H1 (cell line): ENCODE data around the gene SETX. TPM values are rescaled to one million over a fixed set of nuclear protein-coding genes. Genes with fewer than 3 reads are reported as not detected.

Source experiments
- CTCF ChIA-PET: fragments of 300-600 bp; sonication (Branson Sonifier 250); formaldehyde crosslinking; loops from one replicate; lab custom pipeline; 2021; ENCODE audit not compliant: partially characterized antibody; lab: Charles Lee
- POLR2A ChIA-PET: fragments of 300-600 bp; sonication (Branson Sonifier 250); formaldehyde crosslinking; loops from one replicate; lab custom pipeline; 2021; ENCODE audit warnings: inconsistent platforms; ENCODE audit not compliant: partially characterized antibody; lab: Charles Lee
- DNase-seq, 2 experiments: peaks; one replicate each; pipeline versions ENCODE4 v3.0.0 to v3.0.0-alpha.2; 2010 to 2022; ENCODE audit warnings: low spot score in 2 of 2, low read depth in 1 of 2, mixed read lengths in 1 of 2
- FAIRE-seq: peaks from 2 replicates; lab custom pipeline; 2011; peaks lifted over from hg19 to GRCh38; lab: Jason Lieb, UNC
- H2AFZ ChIP-seq: 2 replicates; pipeline ENCODE4 v1.8.1; 2012; ENCODE audit warnings: low read length, inconsistent platforms
- H2AK5ac ChIP-seq: 2 replicates; pipeline ENCODE4 v1.6.1; 2013; ENCODE audit warnings: low read depth, low read length
- H2BK120ac ChIP-seq: replicated peaks from 2 replicates; pipeline ENCODE3; 2013; ENCODE audit warnings: low read depth, low read length, inconsistent platforms
- H2BK12ac ChIP-seq: 2 replicates; pipeline ENCODE4 v1.6.1; 2013; ENCODE audit warnings: low read depth, low read length
- H2BK15ac ChIP-seq: 2 replicates; pipeline ENCODE4 v1.6.1; 2013; ENCODE audit warnings: low read length
- H2BK20ac ChIP-seq: 2 replicates; pipeline ENCODE4 v1.6.1; 2013; ENCODE audit warnings: low read length
- H2BK5ac ChIP-seq: 2 replicates; pipeline ENCODE4 v1.6.1; 2013; ENCODE audit warnings: low read depth, low read length
- H3K14ac ChIP-seq: 2 replicates; pipeline ENCODE4 v1.6.1; 2013; ENCODE audit warnings: inconsistent platforms; ENCODE audit not compliant: insufficient read length
- H3K18ac ChIP-seq: 2 replicates; pipeline ENCODE4 v1.6.1; 2013; ENCODE audit warnings: low read length; ENCODE audit errors: extremely low read depth
- H3K23ac ChIP-seq: 2 replicates; pipeline ENCODE4 v1.6.1; 2013; ENCODE audit warnings: inconsistent platforms; ENCODE audit not compliant: insufficient read length
- H3K23me2 ChIP-seq: 2 replicates; pipeline ENCODE4 v1.6.1; 2013; ENCODE audit warnings: low read depth, low read length
- H3K27ac ChIP-seq: 2 replicates; pipeline ENCODE4 v1.6.1; 2011; ENCODE audit warnings: low read depth, low read length, inconsistent platforms
- H3K27me3 ChIP-seq, 4 experiments: replicated peaks in 1 of 4; 1 replicate in 1 of 4; 2 replicates in 3 of 4; pipeline versions ENCODE4 v1.6.1 to v1.8.1; 2011 to 2013; ENCODE audit warnings: low read length in 3 of 4, mild to moderate bottlenecking in 3 of 4, inconsistent platforms in 2 of 4, mixed read lengths in 2 of 4, moderate library complexity in 1 of 4; ENCODE audit not compliant: control insufficient read depth in 3 of 4, insufficient read depth in 3 of 4; ENCODE audit errors: extremely low read depth in 1 of 4
- H3K36me3 ChIP-seq, 4 experiments: 2 replicates each; pipeline versions ENCODE4 v1.6.1 to v1.8.1; 2011 to 2013; ENCODE audit warnings: mild to moderate bottlenecking in 4 of 4, low read length in 3 of 4, moderate library complexity in 2 of 4, control low read depth in 1 of 4, inconsistent platforms in 1 of 4; ENCODE audit not compliant: insufficient read depth in 4 of 4, control insufficient read depth in 2 of 4
- H3K4ac ChIP-seq: replicated peaks from 2 replicates; pipeline ENCODE3; 2013; ENCODE audit warnings: low read length, low read depth, mixed read lengths, inconsistent platforms; ENCODE audit not compliant: insufficient read length
- H3K4me1 ChIP-seq, 4 experiments: replicated peaks in 1 of 4; 1 replicate in 1 of 4; 2 replicates in 3 of 4; pipeline versions ENCODE4 v1.6.1 to v1.8.1; 2011 to 2013; ENCODE audit warnings: low read length in 3 of 4, inconsistent platforms in 2 of 4, mixed read lengths in 1 of 4; ENCODE audit not compliant: insufficient read depth in 4 of 4, control insufficient read depth in 3 of 4
- H3K4me2 ChIP-seq, 2 experiments: 2 replicates each; pipeline versions ENCODE4 v1.6.1 to v1.8.1; 2011 to 2013; ENCODE audit warnings: low read depth in 2 of 2, low read length in 2 of 2, control low read depth in 1 of 2, inconsistent platforms in 1 of 2, mild to moderate bottlenecking in 1 of 2; ENCODE audit not compliant: insufficient read depth in 1 of 2
- H3K4me3 ChIP-seq, 4 experiments: fragments of 200-600, 300-600 bp in 1 of 4; sonication (generic), shearing (Covaris generic), sonication (Bioruptor Twin) in 1 of 4; 2 replicates each; pipeline versions ENCODE4 v1.5.1 to v1.8.1; 2011 to 2016; ENCODE audit warnings: low read length in 4 of 4, low read depth in 3 of 4, control low read depth in 2 of 4, inconsistent platforms in 2 of 4, mild to moderate bottlenecking in 2 of 4, mixed read lengths in 1 of 4, moderate library complexity in 1 of 4; ENCODE audit not compliant: insufficient read depth in 2 of 4; ENCODE audit errors: extremely low read depth in 1 of 4
- H3K56ac ChIP-seq: replicated peaks from 2 replicates; pipeline ENCODE3; 2013; ENCODE audit warnings: low read depth, mild to moderate bottlenecking, mixed read lengths, low read length, inconsistent platforms; ENCODE audit not compliant: insufficient read length
- H3K79me1 ChIP-seq: 2 replicates; pipeline ENCODE4 v1.6.1; 2013; ENCODE audit warnings: low read depth, low read length, control low read depth
- H3K79me2 ChIP-seq, 2 experiments: 2 replicates each; pipeline versions ENCODE4 v1.6.1 to v1.8.1; 2012 to 2013; ENCODE audit warnings: low read length in 2 of 2, mild to moderate bottlenecking in 2 of 2, inconsistent platforms in 1 of 2; ENCODE audit not compliant: insufficient read depth in 2 of 2, control insufficient read depth in 1 of 2
- H3K9ac ChIP-seq, 4 experiments: replicated peaks in 1 of 4; 1 replicate in 1 of 4; 2 replicates in 3 of 4; pipeline versions ENCODE4 v1.6.1 to v1.8.1; 2011 to 2013; ENCODE audit warnings: low read depth in 3 of 4, low read length in 3 of 4, control low read depth in 2 of 4, mild to moderate bottlenecking in 2 of 4, moderate library complexity in 2 of 4, inconsistent platforms in 1 of 4; ENCODE audit errors: extremely low read depth in 1 of 4
- H3K9me3 ChIP-seq, 2 experiments: 2 replicates each; pipeline versions ENCODE4 v1.6.1 to v1.8.1; 2012 to 2013; ENCODE audit warnings: mild to moderate bottlenecking in 2 of 2, moderate library complexity in 2 of 2, control low read depth in 1 of 2, inconsistent platforms in 1 of 2, low read depth in 1 of 2, low read length in 1 of 2, mixed read lengths in 1 of 2; ENCODE audit not compliant: insufficient read depth in 2 of 2
- H4K20me1 ChIP-seq, 2 experiments: replicated peaks in 1 of 2; 2 replicates each; pipeline versions ENCODE3 to v1.8.1; 2011 to 2013; ENCODE audit warnings: inconsistent platforms in 2 of 2, low read length in 2 of 2, mild to moderate bottlenecking in 1 of 2; ENCODE audit not compliant: insufficient read depth in 2 of 2, control insufficient read depth in 1 of 2
- H4K5ac ChIP-seq: 2 replicates; pipeline ENCODE4 v1.6.1; 2013; ENCODE audit warnings: low read length, low read depth, mixed read lengths, inconsistent platforms; ENCODE audit not compliant: insufficient read length
- H4K8ac ChIP-seq: 2 replicates; pipeline ENCODE4 v1.8.0; 2013; ENCODE audit warnings: mild to moderate bottlenecking, moderate library complexity, low read length, inconsistent platforms; ENCODE audit not compliant: insufficient read depth; ENCODE audit errors: extremely low read depth
- H4K91ac ChIP-seq: replicated peaks from 2 replicates; pipeline ENCODE3; 2013; ENCODE audit warnings: low read length, mixed read lengths, inconsistent platforms; ENCODE audit not compliant: insufficient read length
- BRCA1 ChIP-seq: IDR thresholded peaks from 2 replicates; pipeline ENCODE4 v1.6.1; 2012; ENCODE audit warnings: low read depth, low read length, improper control_type of control experiment
- CREB1 ChIP-seq: IDR thresholded peaks from 2 replicates; pipeline ENCODE4 v1.6.1; 2012; ENCODE audit warnings: inconsistent platforms
- CTBP2 ChIP-seq: IDR thresholded peaks from 2 replicates; pipeline ENCODE4 v1.7.0; 2011; ENCODE audit warnings: borderline replicate concordance, mild to moderate bottlenecking, moderate library complexity, mixed read lengths, low read length; ENCODE audit not compliant: insufficient read depth, insufficient read length
- GTF2F1 ChIP-seq: IDR thresholded peaks from 2 replicates; pipeline ENCODE4 v1.6.1; 2012; ENCODE audit warnings: low read depth, low read length, improper control_type of control experiment, borderline replicate concordance
- JUN ChIP-seq: IDR thresholded peaks from 2 replicates; pipeline ENCODE4 v1.6.1; 2011; ENCODE audit warnings: low read depth, mild to moderate bottlenecking, improper control_type of control experiment, low read length
- POLR2A ChIP-seq, 2 experiments: IDR thresholded peaks; 1 replicate in 1 of 2; 2 replicates in 1 of 2; pipeline ENCODE4 v1.6.1; 2011; ENCODE audit warnings: low read depth in 2 of 2, low read length in 2 of 2, mild to moderate bottlenecking in 2 of 2; ENCODE audit errors: control extremely low read depth in 1 of 2
- RNF2 ChIP-seq: fragments of 200-900, 300-1000 bp; sonication (generic); IDR thresholded peaks from 2 replicates; pipeline ENCODE4 v1.7.1; 2016; ENCODE audit warnings: borderline replicate concordance, low read depth, mild to moderate bottlenecking, antibody characterized with exemption, low read length; ENCODE audit not compliant: poor library complexity, severe bottlenecking; ENCODE audit errors: missing control alignments
- SP1 ChIP-seq: IDR thresholded peaks from 2 replicates; pipeline ENCODE4 v1.6.1; 2011; ENCODE audit warnings: low read depth, low read length
- TBP ChIP-seq: IDR thresholded peaks from 2 replicates; pipeline ENCODE4 v1.6.1; 2011; ENCODE audit warnings: low read depth, low read length, improper control_type of control experiment
- WGBS, 2 experiments: shearing (Covaris generic) in 1 of 2; methylation state at CpG; one replicate each; pipeline versions ENCODE4 v1.1.6 to v1.1.7; 2013 to 2015; ENCODE audit warnings: low lambda C conversion rate in 2 of 2, mixed read lengths in 2 of 2, inconsistent platforms in 1 of 2, low coverage in 1 of 2, missing lambda C conversion rate in 1 of 2; ENCODE audit not compliant: insufficient replicate concordance in 2 of 2, insufficient coverage in 1 of 2, insufficient read length in 1 of 2; ENCODE audit errors: extremely low coverage in 1 of 2, missing lambda C conversion rate in 1 of 2; 5-methylcytosine and 5-hydroxymethylcytosine counted together
- polyA plus RNA-seq, 7 experiments: library from polyadenylated mRNA; depleted of rRNA in 3 of 7; stranded (reverse) in 5 of 7; unstranded in 2 of 7; fragments of >200 nt in 5 of 7; fragments of 200-250 nt in 2 of 7; gene quantifications; 1 replicate in 5 of 7; 2 replicates in 1 of 7; 4 replicates in 1 of 7; pipeline versions ENCODE4 v1.2.1 to v1.2.3, GENCODE V29; 2011 to 2013; ENCODE audit warnings: missing spikeins in 2 of 7, mixed read lengths in 2 of 7
- total RNA-seq: library from RNA; stranded (reverse); fragmentation: NEBNext Ultra II Directional; extraction: Animal tissue kit (Norgen Biotek cat#: 25700); gene quantifications from 2 replicates; pipeline ENCODE4 v1.2.1, GENCODE V29; 2021
- TF ChIP-seq, protein P1 (sequence below): IDR thresholded peaks from 2 replicates; pipeline ENCODE4 v1.6.1; 2012; ENCODE audit warnings: inconsistent platforms

SETX gene
- total and polyA plus RNA-seq, 2 of the 8 experiments (the other 6 are each of a cell fraction or from before 2014, with no cell fraction given) = 15.1 to 37.9 TPM

DNA sequence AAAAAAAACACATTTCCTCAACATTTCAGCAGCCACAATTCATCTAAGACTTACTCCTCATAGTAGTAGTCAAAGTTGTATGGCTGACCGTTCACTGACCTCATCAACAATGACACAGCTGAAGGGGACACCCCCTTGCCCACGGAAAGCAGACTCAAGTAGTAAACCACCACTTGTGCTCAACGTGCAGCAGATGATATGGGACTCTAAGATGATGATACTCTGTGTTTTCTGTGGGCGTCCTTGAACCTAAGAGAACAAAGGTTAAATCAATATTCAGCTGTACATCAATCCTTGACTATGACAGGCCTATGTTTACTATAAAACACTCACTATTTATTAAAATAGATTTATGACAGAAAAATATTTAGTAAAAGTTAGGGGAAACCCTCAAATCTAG, 71.6 kb downstream of the SETX start:
- Histone ChIP-seq H3K36me3 (peaks cover 0 to 75% (median 53%) of the 10 kb centered on the region in 4 experiments), H4K91ac (no peak overlapping the region), H2BK120ac (no peak overlapping the region), H3K79me1 (no peaks in the 10 kb centered on the region), H4K20me1 (no peaks in the 10 kb centered on the region), H3K9me3 (no peaks in the 10 kb centered on the region), H3K4ac (no peak overlapping the region), H3K23ac (no peak overlapping the region), H2BK15ac (no peak overlapping the region), H3K4me3 (no peak overlapping the region), H3K23me2 (no peaks in the 10 kb centered on the region), H2BK20ac (no peak overlapping the region), H4K5ac (no peak overlapping the region), H3K56ac (no peak overlapping the region), H3K4me2 (no peak overlapping the region), H3K9ac (no peak overlapping the region), H2AK5ac (no peak overlapping the region), H2BK12ac (no peak overlapping the region), H3K14ac (no peak overlapping the region), H2BK5ac (no peak overlapping the region), H2AFZ (no peak overlapping the region), H4K8ac (no peak overlapping the region), H3K18ac (no peak overlapping the region), H3K27me3 (no peaks in the 10 kb centered on the region), H3K79me2 (no peaks in the 10 kb centered on the region), H3K4me1 (no peaks in the 10 kb centered on the region), H3K27ac (no peak overlapping the region)
- CTCF ChIA-PET = interaction anchor here (1.8 kb wide), 1 partner anchor 14 kb away, joined by 6 read pairs; no protein-coding TSS in a partner anchor
- POLR2A ChIA-PET = no interaction called here
- FAIRE-seq (no peak), DNase-seq (no peak)
- WGBS, 2 experiments = 88% methylated on average over 4 of the region's 4 CpGs; no CpG with 5 or more reads in 1 of the 2 experiments
- TF ChIP-seq RNF2 (no peak), SP1 (no peak), JUN (no peak), BRCA1 (no peak), CREB1 (no peak), CTBP2 (no peak), GTF2F1 (no peak), TBP (no peak), POLR2A (IDR thresholded peaks at IDR 0.05; ENCODE audit: control extremely low read depth in 1 of 2, low read depth in 2 of 2, low read length in 2 of 2) (no peak)
- TF ChIP-seq, protein P1, sequence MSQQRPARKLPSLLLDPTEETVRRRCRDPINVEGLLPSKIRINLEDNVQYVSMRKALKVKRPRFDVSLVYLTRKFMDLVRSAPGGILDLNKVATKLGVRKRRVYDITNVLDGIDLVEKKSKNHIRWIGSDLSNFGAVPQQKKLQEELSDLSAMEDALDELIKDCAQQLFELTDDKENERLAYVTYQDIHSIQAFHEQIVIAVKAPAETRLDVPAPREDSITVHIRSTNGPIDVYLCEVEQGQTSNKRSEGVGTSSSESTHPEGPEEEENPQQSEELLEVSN = no peak
